GM23338 (cell line): ENCODE data around the gene JOSD2. TPM values are rescaled to one million over a fixed set of nuclear protein-coding genes. Genes with fewer than 3 reads are reported as not detected.

ENCODE experiments used
- CREB1 ChIP-seq: fragments of 250-450 bp; sonication (Bioruptor Pico); IDR thresholded peaks from 2 replicates; pipeline ENCODE4 v1.5.0; 2020; ENCODE audit warnings: low read depth, mild to moderate bottlenecking, moderate library complexity
- CTCF ChIP-seq, 2 experiments: fragments of 200-600 bp in 1 of 2; sonication (generic) in 1 of 2; conservative IDR thresholded peaks; 2 replicates each; pipeline versions ENCODE4 v1.5.1 to v1.6.1; 2016 to 2017; ENCODE audit warnings: antibody characterized with exemption in 2 of 2, low read depth in 2 of 2, mild to moderate bottlenecking in 2 of 2, moderate library complexity in 1 of 2
- EZH2 ChIP-seq: fragments of 200-600 bp; sonication (generic); IDR thresholded peaks from one replicate; pipeline ENCODE4 v1.8.0; 2017; ENCODE audit warnings: antibody characterized with exemption, mild to moderate bottlenecking, low read depth; ENCODE audit not compliant: unreplicated experiment
- JUNB ChIP-seq: IDR thresholded peaks from one replicate; pipeline ENCODE4 v1.6.1; 2016; ENCODE audit warnings: antibody characterized with exemption; ENCODE audit not compliant: unreplicated experiment
- NANOG ChIP-seq: IDR thresholded peaks from 2 replicates; pipeline ENCODE4 v1.6.1; 2016; ENCODE audit warnings: antibody characterized with exemption, borderline replicate concordance
- POLR2AphosphoS5 ChIP-seq: IDR thresholded peaks from 2 replicates; pipeline ENCODE4 v1.6.1; 2016; ENCODE audit warnings: antibody characterized with exemption, low read depth
- STAT1 ChIP-seq: IDR thresholded peaks from one replicate; pipeline ENCODE4 v1.6.1; 2016; ENCODE audit warnings: antibody characterized with exemption; ENCODE audit not compliant: unreplicated experiment
- ZNF114 ChIP-seq: fragments of 250-450 bp; sonication (Bioruptor Pico); IDR thresholded peaks from 2 replicates; pipeline ENCODE4 v1.5.0; 2020; ENCODE audit warnings: mild to moderate bottlenecking, moderate library complexity
- ZNF331 ChIP-seq: fragments of 250-450 bp; sonication (Bioruptor Pico); IDR thresholded peaks from 2 replicates; pipeline ENCODE4 v1.5.0; 2020; ENCODE audit warnings: low read depth, mild to moderate bottlenecking, moderate library complexity
- ZNF462 ChIP-seq: fragments of 250-450 bp; sonication (Bioruptor Pico); IDR thresholded peaks from 2 replicates; pipeline ENCODE4 v1.5.0; 2020; ENCODE audit warnings: mild to moderate bottlenecking, moderate library complexity
- polyA plus RNA-seq: library from polyadenylated mRNA; unstranded; fragments of >200 nt; fragmentation: Nextera tagmentation; extraction: Ambion mirVana; gene quantifications from 2 replicates; pipeline ENCODE4 v1.2.1, GENCODE V29; 2016
- total RNA-seq: library from RNA; depleted of rRNA; stranded (reverse); fragments of >200 nt; shearing (Covaris generic); gene quantifications from 2 replicates; pipeline ENCODE4 v1.2.3, GENCODE V29; 2014

The JOSD2 gene
- total and polyA plus RNA-seq, 2 experiments from 2014 or later: 3.3 to 5.8 TPM

DNA sequence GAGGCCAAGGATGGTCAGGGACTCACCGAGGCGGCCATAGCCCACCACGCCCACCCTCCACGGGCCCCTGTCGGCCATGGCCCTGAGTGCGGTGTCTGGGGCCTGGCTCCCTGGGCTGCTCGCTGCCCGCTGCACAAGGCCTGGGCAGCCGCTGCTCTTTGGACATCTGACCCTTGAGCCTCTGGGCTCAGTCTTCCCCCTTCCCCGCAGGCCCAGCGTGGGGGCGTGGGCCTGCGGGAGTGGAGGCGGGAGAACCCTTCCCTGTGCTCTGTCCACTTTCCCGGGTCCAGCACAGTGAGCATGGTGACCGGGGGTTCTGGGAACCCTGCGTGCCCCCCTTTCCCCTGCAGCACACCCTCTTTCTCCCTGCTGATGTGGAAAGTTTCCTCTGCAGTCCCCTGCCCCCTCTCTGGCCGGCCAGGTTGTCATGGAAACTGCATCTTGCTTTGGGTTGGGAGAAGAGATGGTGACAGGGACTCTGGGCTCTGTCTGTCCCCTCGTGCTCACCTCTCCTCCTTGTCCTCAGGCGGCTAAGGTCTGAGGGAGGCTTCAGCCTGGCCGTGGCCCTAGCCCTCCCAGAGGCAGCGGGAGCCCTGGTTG lies 2.9 kb upstream of the JOSD2 start, which contains the start of gene ASPDH (continued):
- no peak for TF ChIP-seq ZNF462
- TF ChIP-seq ZNF114 (CRISPR knock-in tag): no peak
- no peak for TF ChIP-seq CREB1
- no peak for TF ChIP-seq POLR2AphosphoS5
- no peak for TF ChIP-seq CTCF (conservative IDR thresholded peaks at IDR 0.05; ENCODE audit: low read depth in 2 of 2)
- TF ChIP-seq ZNF331 (CRISPR knock-in tag): no peak
- no peak for TF ChIP-seq EZH2
- TF ChIP-seq JUNB: no peak
- no peak for TF ChIP-seq NANOG
- no peak for TF ChIP-seq STAT1
